Progenitor cell of endocrine pancreas (in vitro differentiated cells): ENCODE data around the gene FGD6. TPM values are rescaled to one million over a fixed set of nuclear protein-coding genes. Genes with fewer than 3 reads are reported as not detected.

Experiments
- DNase-seq: peaks from one replicate; pipeline ENCODE4 v3.0.0; 2021; ENCODE audit warnings: low spot score; ENCODE audit not compliant: unreplicated experiment
- H3K27ac Mint-ChIP-seq: 2 replicates; pipeline ENCODE4 v1.8.0; 2021; ENCODE audit warnings: mild to moderate bottlenecking, moderate library complexity, mixed read lengths
- H3K27me3 Mint-ChIP-seq: 2 replicates; pipeline ENCODE4 v1.8.0; 2021; ENCODE audit warnings: mixed read lengths
- H3K36me3 Mint-ChIP-seq: 2 replicates; pipeline ENCODE4 v1.8.0; 2022; ENCODE audit warnings: mixed read lengths; ENCODE audit not compliant: insufficient read depth
- H3K4me1 Mint-ChIP-seq: 2 replicates; pipeline ENCODE4 v1.8.0; 2021; ENCODE audit warnings: low read depth, mixed read lengths
- H3K4me3 Mint-ChIP-seq: 2 replicates; pipeline ENCODE4 v1.8.0; 2021; ENCODE audit warnings: low read depth, mild to moderate bottlenecking, moderate library complexity, mixed read lengths
- H3K9me3 Mint-ChIP-seq: 2 replicates; pipeline ENCODE4 v1.8.0; 2021; ENCODE audit warnings: low read depth, mixed read lengths
- total RNA-seq: library from RNA; stranded (reverse); gene quantifications from 2 replicates; pipeline ENCODE4 v1.2.1, GENCODE V29; 2021
- TF ChIP-seq, protein P1 (sequence below): fragments of 200-600 bp; sonication (generic); IDR thresholded peaks from one replicate; pipeline ENCODE4 v1.5.0; 2021; ENCODE audit warnings: antibody characterized with exemption, mild to moderate bottlenecking; ENCODE audit not compliant: unreplicated experiment

Gene FGD6
- total RNA-seq, 1 donor from 2014 or later = 68.2 TPM

- Mint-ChIP-seq H3K36me3 (peaks cover 15% of the 10 kb centered on the region), H3K4me3 (no peak overlapping the region), H3K27me3 (no peaks in the 10 kb centered on the region), H3K27ac (peak overlapping the region; percentile 11), H3K9me3 (no peaks in the 10 kb centered on the region), H3K4me1 (peaks cover 9% of the 10 kb centered on the region)
- DNase-seq = no peak
- TF ChIP-seq, protein P1, sequence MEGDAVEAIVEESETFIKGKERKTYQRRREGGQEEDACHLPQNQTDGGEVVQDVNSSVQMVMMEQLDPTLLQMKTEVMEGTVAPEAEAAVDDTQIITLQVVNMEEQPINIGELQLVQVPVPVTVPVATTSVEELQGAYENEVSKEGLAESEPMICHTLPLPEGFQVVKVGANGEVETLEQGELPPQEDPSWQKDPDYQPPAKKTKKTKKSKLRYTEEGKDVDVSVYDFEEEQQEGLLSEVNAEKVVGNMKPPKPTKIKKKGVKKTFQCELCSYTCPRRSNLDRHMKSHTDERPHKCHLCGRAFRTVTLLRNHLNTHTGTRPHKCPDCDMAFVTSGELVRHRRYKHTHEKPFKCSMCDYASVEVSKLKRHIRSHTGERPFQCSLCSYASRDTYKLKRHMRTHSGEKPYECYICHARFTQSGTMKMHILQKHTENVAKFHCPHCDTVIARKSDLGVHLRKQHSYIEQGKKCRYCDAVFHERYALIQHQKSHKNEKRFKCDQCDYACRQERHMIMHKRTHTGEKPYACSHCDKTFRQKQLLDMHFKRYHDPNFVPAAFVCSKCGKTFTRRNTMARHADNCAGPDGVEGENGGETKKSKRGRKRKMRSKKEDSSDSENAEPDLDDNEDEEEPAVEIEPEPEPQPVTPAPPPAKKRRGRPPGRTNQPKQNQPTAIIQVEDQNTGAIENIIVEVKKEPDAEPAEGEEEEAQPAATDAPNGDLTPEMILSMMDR = no peak
Observed at GRCh38 chr12:95115641-95116040, 101.6 kb downstream of the FGD6 start.

GRCh38 chr12:95114766-95115405, 102.4 kb downstream of the FGD6 start:
- Mint-ChIP-seq H3K36me3 (peaks cover 16% of the 10 kb centered on the region), H3K4me3 (no peak overlapping the region), H3K4me1 (peaks cover 9% of the 10 kb centered on the region), H3K27me3 (no peaks in the 10 kb centered on the region), H3K27ac (peak overlapping the region; percentile 6), H3K9me3 (no peaks in the 10 kb centered on the region)
- TF ChIP-seq, protein P1 = no peak
- no peak for DNase-seq

DNA sequence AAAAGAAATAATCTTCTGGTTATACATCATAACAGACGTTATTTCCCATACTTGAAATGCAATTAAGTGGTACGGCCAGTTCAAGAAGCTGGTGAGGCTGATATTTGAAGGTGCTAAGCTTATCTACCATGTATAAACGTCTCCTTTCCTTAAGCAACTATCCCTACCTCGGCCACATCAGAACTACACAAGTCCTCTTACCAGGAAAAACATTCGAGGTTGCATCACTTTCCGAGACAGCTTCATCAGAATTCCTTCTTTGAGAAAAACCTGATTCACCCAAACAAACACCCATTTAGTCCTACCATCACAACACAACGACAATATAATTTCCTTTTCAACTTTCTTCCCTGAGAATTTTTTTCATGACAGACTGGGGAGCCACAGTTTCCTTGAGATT, 109.9 kb downstream of the FGD6 start:
- no peak overlapping the region for H3K27ac Mint-ChIP-seq
- H3K4me3 Mint-ChIP-seq = no peak overlapping the region
- H3K9me3 Mint-ChIP-seq = no peaks in the 10 kb centered on the region
- no peaks in the 10 kb centered on the region for H3K4me1 Mint-ChIP-seq
- peaks cover 39% of the 10 kb centered on the region for H3K36me3 Mint-ChIP-seq
- no peak for DNase-seq
- TF ChIP-seq, protein P1 = no peak
- H3K27me3 Mint-ChIP-seq = no peaks in the 10 kb centered on the region

DNA sequence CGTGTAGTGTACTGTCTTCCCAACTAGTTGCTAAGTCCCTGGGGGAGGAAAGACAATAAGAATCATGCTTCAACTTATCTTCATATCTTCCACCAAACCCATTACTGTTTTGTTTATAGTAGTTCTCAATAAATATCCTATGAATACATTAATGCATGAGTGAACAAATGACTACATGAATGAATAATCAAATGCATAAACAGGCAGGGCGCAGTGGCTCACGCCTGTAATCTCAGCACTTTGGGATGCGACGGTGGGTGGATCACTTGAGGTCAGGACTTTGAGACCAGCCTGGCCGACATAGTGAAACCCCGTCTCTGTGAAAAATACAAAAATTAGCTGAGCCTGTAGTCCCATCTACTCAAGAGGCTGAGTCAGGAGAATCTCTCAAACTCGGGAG, 111.7 kb downstream of the FGD6 start:
- Mint-ChIP-seq H3K4me3 (no peak overlapping the region), H3K9me3 (no peaks in the 10 kb centered on the region), H3K4me1 (peaks cover 3% of the 10 kb centered on the region), H3K27me3 (no peaks in the 10 kb centered on the region), H3K27ac (no peak overlapping the region), H3K36me3 (peaks cover 35% of the 10 kb centered on the region)
- TF ChIP-seq, protein P1 = no peak
- no peak for DNase-seq

- H3K9me3 Mint-ChIP-seq = no peaks in the 10 kb centered on the region
- no peak overlapping the region for H3K4me3 Mint-ChIP-seq
- TF ChIP-seq, protein P1 = no peak
- no peak overlapping the region for H3K27ac Mint-ChIP-seq
- no peaks in the 10 kb centered on the region for H3K27me3 Mint-ChIP-seq
- H3K36me3 Mint-ChIP-seq = peaks cover 41% of the 10 kb centered on the region
- peaks cover 9% of the 10 kb centered on the region for H3K4me1 Mint-ChIP-seq
- no peak for DNase-seq
Observed at GRCh38 chr12:95104919-95105452, 112.3 kb downstream of the FGD6 start.
